HG02981 (cell line): ENCODE measurements around the gene TMEM41B.
"Not testable (repeated sequence)": the region's sequence is repeated elsewhere in the genome, so short reads cannot be mapped to it uniquely, and the experiment has no call there.

ENCODE experiments used
- ATAC-seq: cut with Tn5 transposase; IDR thresholded peaks from one replicate; pipeline ENCODE4 v1.9.1; 2021; ENCODE audit warnings: mild to moderate bottlenecking, moderate library complexity; ENCODE audit not compliant: unreplicated experiment

The TMEM41B gene

GRCh38 chr11:9263840-9264315, 50.5 kb downstream of the TMEM41B start:
- peak; percentile 59 for ATAC-seq

- peak; percentile 29 for ATAC-seq
Observed at GRCh38 chr11:9260838-9261146, 53.6 kb downstream of the TMEM41B start.

- ATAC-seq: no peak
Observed at GRCh38 chr11:9259981-9260837, 54.2 kb downstream of the TMEM41B start.

DNA sequence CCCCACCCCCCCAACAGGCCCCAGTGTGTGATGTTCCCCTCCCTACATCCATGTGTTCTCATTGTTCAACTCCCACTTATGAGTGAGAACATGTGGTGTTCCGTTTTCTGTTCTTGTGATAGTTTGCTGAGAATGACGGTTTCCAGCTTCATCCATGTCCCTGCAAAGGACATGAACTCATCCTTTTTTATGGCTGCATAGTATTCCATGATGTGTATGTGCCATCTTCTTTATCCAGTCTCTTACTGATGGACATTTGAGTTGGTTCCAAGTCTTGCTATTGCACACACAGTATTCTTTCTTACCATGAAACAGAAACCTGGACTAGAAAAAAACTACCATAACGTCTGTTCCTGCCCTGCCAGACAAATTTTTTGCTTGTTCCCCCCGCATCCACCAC, 56.1 kb downstream of the TMEM41B start:
- not testable (repeated sequence) for ATAC-seq

GRCh38 chr11:9254416-9254815, 60.0 kb downstream of the TMEM41B start:
- no peak for ATAC-seq

- no peak for ATAC-seq
Observed at GRCh38 chr11:9253086-9253485, 61.3 kb downstream of the TMEM41B start.

GRCh38 chr11:9251311-9251710, 63.1 kb downstream of the TMEM41B start:
- ATAC-seq: no peak

- ATAC-seq: peak; percentile 79
Observed at GRCh38 chr11:9250139-9250582, 64.2 kb downstream of the TMEM41B start.

DNA sequence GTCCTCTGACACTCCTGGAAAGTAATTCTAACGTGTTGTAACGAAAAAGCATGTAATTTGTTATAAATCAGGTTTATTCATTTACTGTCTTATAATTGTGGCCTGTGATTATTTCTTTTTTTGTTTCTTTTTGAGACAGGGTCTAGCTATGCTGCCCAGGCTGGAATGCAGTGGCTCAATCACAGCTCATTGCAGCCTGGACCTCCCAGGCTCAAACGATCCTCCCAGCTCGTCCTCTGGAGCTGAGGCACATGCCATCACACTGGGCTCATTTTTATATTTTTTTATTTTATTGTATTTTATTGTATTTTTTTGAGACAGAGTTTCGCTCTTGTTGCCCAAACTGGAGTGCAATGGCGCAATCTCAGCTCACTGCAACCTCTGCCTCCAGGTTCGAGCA, 65.1 kb downstream of the TMEM41B start:
- no peak for ATAC-seq

DNA sequence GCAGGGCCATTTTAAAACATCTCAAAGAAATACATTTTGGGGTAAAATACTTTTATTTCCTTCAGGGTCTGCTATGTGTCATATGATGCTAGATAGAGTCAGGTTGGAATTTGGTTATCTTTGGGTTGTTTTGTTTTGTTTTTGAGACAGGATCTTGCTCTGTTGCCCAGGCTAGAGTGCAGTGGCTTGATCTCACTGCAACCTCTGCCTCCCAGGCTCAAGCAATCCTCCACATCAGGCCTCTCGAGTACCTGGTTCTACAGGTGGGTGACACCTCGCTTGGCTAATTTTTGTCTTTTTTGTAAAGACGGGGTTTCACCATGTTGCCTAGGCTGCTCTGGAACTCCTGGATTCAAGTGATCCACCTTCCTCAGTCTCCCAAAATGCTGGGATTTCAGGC, 66.5 kb downstream of the TMEM41B start:
- no peak for ATAC-seq

DNA sequence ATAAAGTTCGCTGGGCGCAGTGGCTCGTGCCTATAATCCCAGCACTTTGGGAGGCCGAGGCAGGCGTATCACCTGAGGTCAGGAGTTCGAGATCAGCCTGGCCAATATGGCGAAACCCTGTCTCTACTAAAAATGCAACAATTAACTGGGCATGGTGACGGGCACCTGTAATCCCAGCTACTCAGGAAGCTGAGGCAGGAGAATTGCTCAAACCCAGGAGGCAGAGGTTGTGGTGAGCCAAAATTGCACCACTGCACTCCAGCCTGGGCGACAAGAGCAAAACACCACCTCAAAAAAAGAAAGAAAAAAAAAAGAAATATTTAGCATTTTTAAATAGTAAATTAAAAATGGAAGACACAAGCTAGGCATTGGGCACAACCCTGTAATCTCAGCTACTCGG, 78.2 kb downstream of the TMEM41B start:
- ATAC-seq: not testable (repeated sequence)

DNA sequence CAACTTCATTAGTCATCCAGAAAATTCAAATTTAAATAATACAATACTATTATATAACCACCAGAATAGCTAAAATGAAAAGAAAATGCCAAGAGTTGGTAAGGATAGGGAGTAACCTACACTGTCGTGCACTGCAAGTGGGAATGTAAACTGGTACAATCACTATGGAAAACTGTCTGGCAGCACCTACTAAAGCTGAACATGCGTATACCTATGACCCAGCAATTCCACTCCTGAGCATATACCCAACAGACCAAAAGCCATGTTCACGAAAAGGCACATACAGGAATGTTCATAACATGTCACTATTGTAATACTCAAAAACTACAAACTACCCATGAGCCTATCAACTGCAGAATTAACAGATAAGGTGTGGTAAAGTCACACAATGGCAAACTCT, 81.9 kb downstream of the TMEM41B start:
- ATAC-seq: no peak

DNA sequence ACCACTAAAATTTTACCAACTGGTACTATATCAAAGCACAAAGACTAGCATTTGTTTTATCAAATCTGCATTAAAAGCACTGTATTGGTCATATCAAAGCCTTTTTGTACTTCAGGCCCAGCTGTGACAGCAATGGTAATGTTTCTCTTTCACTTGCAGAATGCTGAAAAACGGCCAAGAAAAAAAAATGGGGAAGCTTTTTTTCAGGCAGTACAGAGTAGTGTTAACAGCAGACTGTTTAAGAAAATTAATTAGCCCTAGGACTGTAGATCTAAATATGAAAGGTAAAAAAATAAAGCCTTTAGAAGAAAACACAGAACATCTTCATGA, 82.6 kb downstream of the TMEM41B start:
- no peak for ATAC-seq
